GM19438 (cell line): ENCODE measurements around the gene IL4R.
"Not testable (repeated sequence)": the region's sequence is repeated elsewhere in the genome, so short reads cannot be mapped to it uniquely, and the experiment has no call there.

Experiments used
- ATAC-seq: cut with Tn5 transposase; IDR thresholded peaks from one replicate; pipeline ENCODE4 v1.9.1; 2021; ENCODE audit warnings: low read depth; ENCODE audit not compliant: unreplicated experiment

IL4R gene

GRCh38 chr16:27374221-27374803 lies 60.5 kb downstream of the IL4R start:
- peak; percentile 44 for ATAC-seq

GRCh38 chr16:27374804-27375425 lies 61.1 kb downstream of the IL4R start:
- peak; percentile 51 for ATAC-seq

GRCh38 chr16:27377666-27378485 lies 64.1 kb downstream of the IL4R start:
- no peak for ATAC-seq

GRCh38 chr16:27378871-27379481 lies 65.2 kb downstream of the IL4R start:
- no peak for ATAC-seq

GRCh38 chr16:27379919-27380318 lies 66.1 kb downstream of the IL4R start:
- ATAC-seq = no peak

- no peak for ATAC-seq
These were observed 67.5 kb downstream of the IL4R start for GRCh38 chr16:27381236-27381635.

- ATAC-seq = no peak
These were observed 68.4 kb downstream of the IL4R start for GRCh38 chr16:27381974-27382855.

GRCh38 chr16:27383556-27384243 lies 69.9 kb downstream of the IL4R start:
- no peak for ATAC-seq

- no peak for ATAC-seq
These were observed 70.7 kb downstream of the IL4R start for GRCh38 chr16:27384425-27384824.

- ATAC-seq = no peak
These were observed 71.6 kb downstream of the IL4R start for GRCh38 chr16:27385398-27385797.

GRCh38 chr16:27386674-27387073 lies 72.9 kb downstream of the IL4R start:
- no peak for ATAC-seq

- no peak for ATAC-seq
These were observed 74.0 kb downstream of the IL4R start for GRCh38 chr16:27387724-27388123.

GRCh38 chr16:27389272-27389961 lies 75.6 kb downstream of the IL4R start:
- peak; percentile 62 for ATAC-seq

GRCh38 chr16:27390151-27390550 lies 76.4 kb downstream of the IL4R start:
- no peak for ATAC-seq

GRCh38 chr16:27392671-27393070 lies 78.9 kb downstream of the IL4R start:
- no peak for ATAC-seq

- no peak for ATAC-seq
These were observed 80.7 kb downstream of the IL4R start for GRCh38 chr16:27394516-27394915.

GRCh38 chr16:27398341-27398893 lies 84.6 kb downstream of the IL4R start:
- ATAC-seq = not testable (repeated sequence)

- ATAC-seq = peak; percentile 25
These were observed 85.4 kb downstream of the IL4R start for GRCh38 chr16:27398894-27399853.
